Psoas muscle (tissue), 8 donors: Measurements from ENCODE around the gene ZNF385B. TPM values are rescaled to one million over a fixed set of nuclear protein-coding genes. Genes with fewer than 3 reads are reported as not detected.

Experiments used
- ATAC-seq, 4 donors: fragments of 200-7000 bp; cut with Tn5 transposase; one replicate each; pipeline ENCODE4 v1.9.1; 2020; ENCODE audit warnings: moderate library complexity in 3 of 4, mild to moderate bottlenecking in 2 of 4
- DNase-seq, 2 donors: peaks; one replicate each; pipeline ENCODE4 v3.0.0-alpha.2; 2020
- H3K27ac ChIP-seq: fragments of 200-600 bp; one replicate; pipeline ENCODE4 v1.8.0; 2022
- H3K27me3 ChIP-seq, 3 donors: fragments of 200-600 bp in 1 of 3; one replicate each; pipeline versions ENCODE4 v1.6.1 to v1.8.0; 2013 to 2022; ENCODE audit warnings: low read length in 2 of 3, mild to moderate bottlenecking in 2 of 3, moderate library complexity in 1 of 3; ENCODE audit not compliant: insufficient read depth in 3 of 3
- H3K36me3 ChIP-seq, 2 donors: fragments of 200-600 bp in 1 of 2; one replicate each; pipeline versions ENCODE4 v1.6.1 to v1.8.0; 2013 to 2022; ENCODE audit warnings: low read depth in 1 of 2, mild to moderate bottlenecking in 1 of 2, moderate library complexity in 1 of 2; ENCODE audit not compliant: insufficient read depth in 1 of 2
- H3K4me1 ChIP-seq: fragments of 200-600 bp; one replicate; pipeline ENCODE4 v1.8.0; 2022
- H3K4me3 ChIP-seq: fragments of 200-600 bp; one replicate; pipeline ENCODE4 v1.8.0; 2022; ENCODE audit warnings: mild to moderate bottlenecking
- H3K9me3 ChIP-seq: fragments of 200-600 bp; one replicate; pipeline ENCODE4 v1.8.0; 2022
- CTCF ChIP-seq: fragments of 200-600 bp; IDR thresholded peaks from one replicate; pipeline ENCODE4 v1.8.0; 2022; ENCODE audit warnings: antibody characterized with exemption
- whole genome bisulfite sequencing, 3 donors: extraction: QIAGEN DNeasy Blood & Tissue Kit; methylation state at CpG; one replicate each; pipeline versions ENCODE4 v1.1.6 to v1.1.7; 2013; 5-methylcytosine and 5-hydroxymethylcytosine counted together
- intact Hi-C, 2 donors: fragments of 100-400 bp; cut with DNase I; formaldehyde crosslinking; loops; one replicate each; pipeline versions ENCODE4 v1.11.0 to v1.14.2; 2022
- polyA plus RNA-seq, 3 donors: library from polyadenylated mRNA; stranded (reverse); fragments of 200-250 nt; gene quantifications; one replicate each; pipeline ENCODE4 v1.2.3, GENCODE V29; 2013
- total RNA-seq, 4 donors: library from RNA; stranded (reverse); fragmentation: NEBNext Ultra II Directional in 2 of 4; extraction: Animal tissue kit (Norgen Biotek cat#: 25700) in 2 of 4; gene quantifications; one replicate each; pipeline versions ENCODE4 v1.2.1 to v1.2.4, GENCODE V29; 2021 to 2023
- donor health status: healthy with polysubstance abuse.
- donor health status: DM: no; HTN: no; CAD: no; lungs with moderate emphysema.
- donor health status: Bipolar disorder and iron deficiency.
- donor health status: healthy.
- donor health status: DM: yes; HTN: yes; CAD: no.
- donor health status: DM: no; HTN: no; CAD: no.
- donor health status: DM: no; HTN: no; CAD: no.
- donor health status: DM: yes; HTN: yes; CAD: no.

ZNF385B gene
- total and polyA plus RNA-seq, 7 donors: 8.8 to 42.9 (median 18.1) TPM

GRCh38 chr2:179695486-179695885 lies 165.9 kb downstream of the ZNF385B start:
- no peaks in the 10 kb centered on the region for H3K4me1 ChIP-seq
- no peak for ATAC-seq
- no peak for DNase-seq
- no peaks in the 10 kb centered on the region for H3K36me3 ChIP-seq
- no peak overlapping the region for H3K4me3 ChIP-seq
- WGBS, 3 donors: 95 to 97% (median 97%) methylated on average over 1 of the region's 1 CpG
- intact Hi-C loops: no loop called here
- no peaks in the 10 kb centered on the region for H3K9me3 ChIP-seq
- no peak for TF ChIP-seq CTCF
- no peaks in the 10 kb centered on the region for H3K27me3 ChIP-seq
- no peak overlapping the region for H3K27ac ChIP-seq

- no peak for DNase-seq
- no peak for TF ChIP-seq CTCF
- no peak for ATAC-seq
- H3K4me1 ChIP-seq: no peaks in the 10 kb centered on the region
- no peaks in the 10 kb centered on the region for H3K27me3 ChIP-seq
- intact Hi-C loops: no loop called here
- no peak overlapping the region for H3K4me3 ChIP-seq
- H3K27ac ChIP-seq: no peak overlapping the region
- H3K36me3 ChIP-seq: no peaks in the 10 kb centered on the region
- no peaks in the 10 kb centered on the region for H3K9me3 ChIP-seq
- WGBS, 3 donors: 66 to 74% (median 69%) methylated on average over 1 of the region's 1 CpG
Observed at GRCh38 chr2:179694963-179695362, 166.4 kb downstream of the ZNF385B start.

GRCh38 chr2:179692610-179693009 lies 168.8 kb downstream of the ZNF385B start:
- Histone ChIP-seq H3K27me3 (no peaks in the 10 kb centered on the region), H3K27ac (no peak overlapping the region), H3K9me3 (no peaks in the 10 kb centered on the region), H3K36me3 (no peaks in the 10 kb centered on the region), H3K4me3 (no peak overlapping the region), H3K4me1 (no peaks in the 10 kb centered on the region)
- 67 to 90% (median 77%) methylated on average over 1 of the region's 1 CpG for WGBS, 3 donors
- intact Hi-C loops: no loop called here
- ATAC-seq (no peak), DNase-seq (no peak)
- TF ChIP-seq CTCF: no peak

GRCh38 chr2:179692043-179692442 lies 169.4 kb downstream of the ZNF385B start:
- Histone ChIP-seq H3K27ac (no peak overlapping the region), H3K4me1 (no peaks in the 10 kb centered on the region), H3K4me3 (no peak overlapping the region), H3K36me3 (no peaks in the 10 kb centered on the region), H3K9me3 (no peaks in the 10 kb centered on the region), H3K27me3 (no peaks in the 10 kb centered on the region)
- ATAC-seq: no peak
- 72 to 88% (median 85%) methylated on average over 1 of the region's 1 CpG for WGBS, 3 donors
- no peak for DNase-seq
- intact Hi-C loops: no loop called here
- no peak for TF ChIP-seq CTCF

GRCh38 chr2:179691235-179691634 lies 170.2 kb downstream of the ZNF385B start:
- H3K4me1 ChIP-seq: no peaks in the 10 kb centered on the region
- H3K4me3 ChIP-seq: no peak overlapping the region
- no peak for ATAC-seq
- 86 to 88% (median 88%) methylated on average over 3 of the region's 3 CpGs for WGBS, 3 donors
- no peaks in the 10 kb centered on the region for H3K27me3 ChIP-seq
- intact Hi-C loops: no loop called here
- H3K27ac ChIP-seq: no peak overlapping the region
- H3K9me3 ChIP-seq: no peaks in the 10 kb centered on the region
- no peak for DNase-seq
- no peaks in the 10 kb centered on the region for H3K36me3 ChIP-seq
- no peak for TF ChIP-seq CTCF
